ENCODE data around the gene HSD17B7.
"Not testable (repeated sequence)": the region's sequence is repeated elsewhere in the genome, so short reads cannot be mapped to it uniquely, and the experiment has no call there.

The HSD17B7 gene

GRCh38 chr1:162799995-162800830 is 9.7 kb downstream of the HSD17B7 start:
- in situ Hi-C loops (cut with MboI; ENCODE audit: low sequenced_read_pairs) = not testable (repeated sequence)

GRCh38 chr1:162807503-162807902 is 17.0 kb downstream of the HSD17B7 start:
- in situ Hi-C loops (cut with MboI; ENCODE audit: low sequenced_read_pairs) = not testable (repeated sequence)

GRCh38 chr1:162812357-162812756 is 21.9 kb downstream of the HSD17B7 start:
- in situ Hi-C loops (cut with MboI; ENCODE audit: low sequenced_read_pairs) = not testable (repeated sequence)

DNA sequence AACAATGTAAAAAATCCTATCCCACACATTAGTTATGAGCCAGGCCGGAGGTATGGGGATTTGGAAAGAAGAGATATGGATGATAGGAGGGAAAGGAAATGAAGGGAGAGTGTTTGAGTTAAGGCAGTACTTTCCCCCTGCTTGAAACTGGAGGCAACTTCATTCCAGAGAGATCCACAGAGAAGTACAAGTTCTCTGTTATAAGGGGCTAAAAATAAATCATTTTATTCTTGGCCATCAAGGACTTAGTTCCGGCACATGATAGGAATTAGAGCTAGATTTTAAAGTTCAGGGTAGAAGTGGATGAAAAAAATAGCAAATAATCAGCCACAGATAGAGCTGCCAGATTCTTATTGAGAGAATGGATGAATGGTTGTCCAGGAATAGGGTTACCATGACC is 27.6 kb downstream of the HSD17B7 start:
- in situ Hi-C loops (cut with MboI; ENCODE audit: low sequenced_read_pairs) = not testable (repeated sequence)

- in situ Hi-C loops (cut with MboI; ENCODE audit: low sequenced_read_pairs) = not testable (repeated sequence)
These were observed 28.2 kb downstream of the HSD17B7 start for GRCh38 chr1:162818666-162819065.

DNA sequence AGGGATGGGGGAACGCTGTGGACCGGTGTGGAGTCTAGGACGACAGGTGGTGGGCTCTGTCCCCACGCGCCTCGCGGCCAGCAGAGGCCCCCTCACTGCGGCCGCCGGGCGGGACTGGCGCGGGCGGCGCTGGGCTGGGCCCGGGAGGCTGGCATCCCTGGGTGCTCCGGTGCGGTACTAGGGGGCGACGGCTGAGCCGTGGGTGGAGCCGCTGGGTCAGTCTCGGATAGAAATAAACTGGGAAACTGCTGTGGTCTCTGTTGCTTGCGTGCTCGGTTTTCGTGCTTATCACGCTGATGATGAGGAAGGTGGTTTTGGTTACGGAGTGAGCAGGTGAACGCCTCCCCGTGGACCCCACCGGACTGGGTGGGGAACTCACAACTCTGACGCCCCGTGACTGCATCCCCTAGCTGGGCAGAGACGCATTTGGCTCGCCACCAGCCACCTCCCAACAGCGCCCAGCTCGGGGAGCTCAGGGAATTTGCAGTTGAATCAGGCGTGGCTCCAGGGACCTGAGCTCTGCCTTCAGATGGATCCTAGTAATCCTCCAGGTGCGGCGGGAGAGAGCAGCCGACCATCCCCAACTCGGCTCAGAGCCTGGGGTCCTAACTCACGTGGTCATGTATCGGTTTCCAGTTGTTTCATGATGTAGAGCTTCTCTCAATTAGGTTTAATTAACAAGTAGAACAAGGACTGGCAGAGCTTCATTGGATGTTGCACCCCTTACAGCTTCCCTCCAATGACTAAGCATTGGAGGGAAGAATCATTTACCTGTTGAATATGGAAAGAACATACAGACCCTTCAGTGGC is 32.1 kb downstream of the HSD17B7 start:
- in situ Hi-C loops (cut with MboI; ENCODE audit: low sequenced_read_pairs) = no loop called here

GRCh38 chr1:162823231-162823630 is 32.7 kb downstream of the HSD17B7 start:
- in situ Hi-C loops (cut with MboI; ENCODE audit: low sequenced_read_pairs) = no loop called here

GRCh38 chr1:162823771-162824525 is 33.4 kb downstream of the HSD17B7 start:
- in situ Hi-C loops (cut with MboI; ENCODE audit: low sequenced_read_pairs) = no loop called here

GRCh38 chr1:162829268-162829667 is 38.8 kb downstream of the HSD17B7 start:
- in situ Hi-C loops (cut with MboI; ENCODE audit: low sequenced_read_pairs) = no loop called here

GRCh38 chr1:162832470-162832869 is 42.0 kb downstream of the HSD17B7 start:
- in situ Hi-C loops (cut with MboI; ENCODE audit: low sequenced_read_pairs) = no loop called here

DNA sequence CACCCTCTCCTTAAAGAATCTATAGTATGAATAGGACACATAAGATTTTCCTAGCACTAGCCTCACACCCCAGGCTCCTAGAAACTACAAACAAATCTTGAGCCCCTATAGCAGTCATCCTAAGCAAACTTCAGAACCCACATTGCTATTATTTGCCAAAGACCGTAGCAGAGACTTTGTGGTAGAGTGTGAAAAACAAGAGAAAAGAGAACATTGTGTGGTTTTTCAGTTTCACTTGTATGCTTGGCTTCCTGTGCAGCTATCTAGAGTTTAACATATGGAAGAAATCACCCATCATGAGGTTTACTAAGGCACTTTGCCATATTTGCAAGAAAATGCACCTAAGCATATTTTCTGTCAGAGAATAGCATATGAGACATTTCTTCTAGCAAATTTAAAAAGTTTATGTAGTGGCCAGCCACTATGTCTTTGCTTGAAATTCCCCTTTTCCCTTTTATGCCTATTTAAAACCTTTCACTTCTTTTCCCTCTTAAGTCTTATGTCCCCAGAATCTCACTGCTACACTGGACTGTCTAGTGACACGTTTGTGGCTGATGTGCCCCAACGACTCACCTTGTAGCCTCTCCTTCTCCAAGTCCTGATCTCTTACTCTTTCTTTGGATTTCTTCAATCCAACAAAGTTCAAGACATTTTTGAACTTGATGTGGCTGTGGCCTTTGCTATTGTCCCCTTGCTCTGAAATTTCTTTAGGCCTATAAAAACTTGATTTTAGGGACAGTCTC is 44.8 kb downstream of the HSD17B7 start:
- in situ Hi-C loops (cut with MboI; ENCODE audit: low sequenced_read_pairs) = no loop called here

DNA sequence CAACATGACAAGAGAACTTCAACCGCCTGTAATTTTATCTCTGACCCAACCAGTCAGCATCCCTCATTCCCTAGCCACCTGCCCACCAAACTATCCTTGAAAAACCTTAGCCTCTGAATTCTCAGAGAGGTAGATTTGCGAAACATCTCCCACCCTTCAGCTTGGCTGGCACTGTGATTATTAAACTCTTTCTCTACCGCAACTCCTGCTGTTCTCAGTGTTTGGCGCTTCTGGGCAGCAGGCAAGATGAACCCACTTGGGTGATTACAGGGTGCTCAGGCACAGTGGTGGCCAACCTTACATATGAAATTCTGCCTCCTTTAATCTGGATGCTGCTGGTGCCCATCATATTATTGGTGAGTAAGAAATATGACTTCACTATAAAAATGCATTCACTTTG is 48.4 kb downstream of the HSD17B7 start:
- in situ Hi-C loops (cut with MboI; ENCODE audit: low sequenced_read_pairs) = no loop called here

- in situ Hi-C loops (cut with MboI; ENCODE audit: low sequenced_read_pairs) = no loop called here
These were observed 49.8 kb downstream of the HSD17B7 start for GRCh38 chr1:162840250-162840839.

DNA sequence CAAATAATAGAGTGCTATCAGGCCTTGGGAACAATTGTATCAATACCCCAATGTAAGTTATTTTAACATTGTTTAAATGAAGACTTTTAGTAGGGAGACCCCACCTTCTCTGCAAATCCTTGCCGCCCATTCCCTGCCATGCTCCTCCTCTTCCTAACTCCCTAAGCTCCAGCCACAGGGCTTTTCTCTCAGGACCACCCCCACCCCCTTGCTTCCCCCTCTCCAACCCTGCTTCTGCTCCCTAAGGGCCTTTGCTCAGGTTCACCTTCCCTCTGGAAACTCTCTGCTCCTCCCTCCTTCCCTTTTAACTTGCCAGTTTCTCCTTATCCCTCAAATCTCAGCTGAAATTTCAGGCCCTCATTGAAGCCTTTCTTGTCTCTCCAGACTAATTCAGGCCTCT is 53.7 kb downstream of the HSD17B7 start:
- in situ Hi-C loops (cut with MboI; ENCODE audit: low sequenced_read_pairs) = no loop called here

DNA sequence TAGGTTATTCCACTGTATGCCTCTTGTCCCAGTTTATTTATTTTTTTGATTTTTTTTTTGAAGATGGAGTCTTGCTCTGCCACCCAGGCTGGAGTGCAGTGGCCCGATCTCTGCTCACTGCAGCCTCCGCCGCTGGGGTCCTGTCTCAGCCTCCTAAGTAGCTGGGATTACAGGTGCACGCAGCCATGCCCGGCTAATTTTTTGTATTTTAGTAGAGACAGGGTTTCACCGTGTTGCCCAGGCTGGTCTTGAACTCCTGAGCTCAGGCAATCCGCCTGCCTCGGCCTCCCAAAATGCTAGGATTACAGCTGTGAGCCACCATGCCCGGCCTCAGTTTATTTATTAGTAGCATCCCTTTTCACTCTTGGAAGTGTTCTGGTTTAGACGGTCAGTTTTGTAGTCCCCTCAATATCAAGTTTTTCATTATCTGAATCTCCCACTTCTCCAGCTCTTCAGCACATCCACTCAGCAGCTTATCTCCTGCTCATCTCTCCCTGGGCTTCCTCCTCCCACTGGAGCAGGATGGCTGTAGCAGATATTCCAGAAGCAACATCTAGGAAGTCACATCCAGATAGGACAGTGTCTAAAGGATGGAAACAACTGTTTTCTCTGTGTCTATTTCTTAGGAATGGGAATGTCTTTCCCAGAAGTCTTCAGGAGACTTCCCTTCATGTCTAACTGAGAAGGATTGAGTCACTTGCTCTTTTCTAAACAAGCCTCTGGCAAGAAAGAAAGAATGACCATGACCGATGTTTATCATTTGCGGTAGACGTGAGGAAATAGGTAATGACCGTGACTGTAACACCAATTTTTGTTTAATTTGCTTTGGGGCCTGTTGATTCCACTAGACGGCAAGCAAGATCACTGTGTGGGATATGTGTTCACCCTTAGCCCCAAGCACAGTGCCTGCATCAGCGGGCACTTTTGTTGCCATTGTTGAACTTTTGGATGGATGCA is 56.0 kb downstream of the HSD17B7 start:
- in situ Hi-C loops (cut with MboI; ENCODE audit: low sequenced_read_pairs) = no loop called here

- in situ Hi-C loops (cut with MboI; ENCODE audit: low sequenced_read_pairs) = no loop called here
These were observed 57.4 kb downstream of the HSD17B7 start for GRCh38 chr1:162847839-162848453.

- in situ Hi-C loops (cut with MboI; ENCODE audit: low sequenced_read_pairs) = no loop called here
These were observed 59.2 kb downstream of the HSD17B7 start for GRCh38 chr1:162849711-162850110.

GRCh38 chr1:162851341-162851740 is 60.8 kb downstream of the HSD17B7 start:
- in situ Hi-C loops (cut with MboI; ENCODE audit: low sequenced_read_pairs) = no loop called here

Data from hTERT RPE-1 (cell line).